AG04449 (cell line): ENCODE measurements around the gene PURA.

Source experiments
- CTCF ChIA-PET: fragments of 350-600 bp; formaldehyde crosslinking; extraction: SDS; loops from one replicate; lab custom pipeline; 2021; ENCODE audit warnings: antibody characterized with exemption; lab: Yijun Ruan, JAX
- POLR2A ChIA-PET: fragments of 400-600, 350-600 bp; formaldehyde crosslinking; extraction: SDS; loops from one replicate; lab custom pipeline; 2020; ENCODE audit warnings: antibody characterized with exemption, inconsistent platforms; lab: Yijun Ruan, JAX
- DNase-seq: peaks from one replicate; pipeline ENCODE4 v3.0.0-alpha.2; 2010; ENCODE audit warnings: low read depth, low spot score
- H3K4me3 ChIP-seq: 2 replicates; pipeline ENCODE4 v1.5.1; 2011; ENCODE audit warnings: low read depth, mild to moderate bottlenecking, control low read depth, low read length
- CTCF ChIP-seq: IDR thresholded peaks from one replicate; pipeline ENCODE4 v1.5.1; 2011; ENCODE audit warnings: mild to moderate bottlenecking, moderate library complexity, low read length, control low read depth, inconsistent platforms; ENCODE audit not compliant: insufficient read depth; ENCODE audit errors: missing control alignments

The PURA gene

GRCh38 chr5:140174465-140175366 is 60.8 kb downstream of the PURA start, which contains the start of gene CYSTM1:
Gene CYSTM1, plus strand, starts transcription at chr5:140175188. Its CDS starts 19,278 bp downstream, at chr5:140194466.
- POLR2A ChIA-PET: interaction anchor here (1.0 to 1.2 kb wide), 2 partner anchors 40 to 171 kb away, joined by 3 read pairs; no protein-coding TSS in a partner anchor
- CTCF ChIA-PET: interaction anchor here (0.9 to 1.4 kb wide), 5 partner anchors 29 to 184 kb away, joined by 3 to 6 read pairs (median 3); no protein-coding TSS in a partner anchor
- H3K4me3 ChIP-seq: peak within 1 kb of the TSS; percentile 80
- peak; percentile 33 for DNase-seq
- no peak for TF ChIP-seq CTCF
